GM18505 (cell line): ENCODE results near the gene NLE1.
"Not testable (repeated sequence)": the region's sequence is repeated elsewhere in the genome, so short reads cannot be mapped to it uniquely, and the experiment has no call there.

Experiments
- ATAC-seq: cut with Tn5 transposase; IDR thresholded peaks from one replicate; pipeline ENCODE4 v1.9.1; 2021; ENCODE audit not compliant: unreplicated experiment
- POLR2A ChIP-seq: IDR thresholded peaks from 4 replicates; pipeline ENCODE4 v1.6.1; 2011; ENCODE audit warnings: borderline replicate concordance; ENCODE audit not compliant: insufficient read depth, insufficient read length; ENCODE audit errors: extremely low read depth

The NLE1 gene

GRCh38 chr17:35130392-35130791 is 11.7 kb downstream of the NLE1 start:
- no peak for ATAC-seq
- TF ChIP-seq POLR2A, result no peak

- TF ChIP-seq POLR2A, result no peak
- no peak for ATAC-seq
Measured at GRCh38 chr17:35129973-35130351, 12.1 kb downstream of the NLE1 start.

- peak; percentile 21 for TF ChIP-seq POLR2A
- ATAC-seq, result no peak
Measured at GRCh38 chr17:35129154-35129972, 12.7 kb downstream of the NLE1 start.

GRCh38 chr17:35127751-35128514 is 14.2 kb downstream of the NLE1 start:
- TF ChIP-seq POLR2A, result no peak

GRCh38 chr17:35121315-35121714 is 20.8 kb downstream of the NLE1 start, which contains the start of gene FNDC8:
FNDC8 (plus strand) TSS chr17:35121615; CDS start chr17:35121694, 79 bp downstream.
- TF ChIP-seq POLR2A, result no peak
- no peak for ATAC-seq

More at GRCh38 chr17:35127751-35128514, 14.2 kb downstream of the NLE1 start:
- ATAC-seq, result no peak

GRCh38 chr17:35119370-35120165 is 22.5 kb downstream of the NLE1 start, which contains the start of gene RAD51D:
RAD51D (minus strand) TSS chr17:35119860; CDS start chr17:35119613, 247 bp downstream.
- peak; percentile 85 for ATAC-seq

GRCh38 chr17:35117984-35118383 is 24.1 kb downstream of the NLE1 start:
- no peak for TF ChIP-seq POLR2A
- no peak for ATAC-seq

More at GRCh38 chr17:35119370-35120165, 22.5 kb downstream of the NLE1 start, which contains the start of gene RAD51D:
- peak; percentile 67 for TF ChIP-seq POLR2A

GRCh38 chr17:35116845-35117244 is 25.3 kb downstream of the NLE1 start:
- no peak for ATAC-seq
- TF ChIP-seq POLR2A, result no peak

GRCh38 chr17:35110791-35111190 is 31.3 kb downstream of the NLE1 start:
- ATAC-seq, result not testable (repeated sequence)

GRCh38 chr17:35104844-35105450 is 37.2 kb downstream of the NLE1 start:
- no peak for ATAC-seq

GRCh38 chr17:35103271-35103670 is 38.8 kb downstream of the NLE1 start:
- no peak for ATAC-seq
- TF ChIP-seq POLR2A, result no peak

More at GRCh38 chr17:35104844-35105450, 37.2 kb downstream of the NLE1 start:
- TF ChIP-seq POLR2A, result no peak

- no peak for ATAC-seq
Measured at GRCh38 chr17:35101725-35102124, 40.4 kb downstream of the NLE1 start.

More at GRCh38 chr17:35101725-35102124, 40.4 kb downstream of the NLE1 start:
- no peak for TF ChIP-seq POLR2A
